H9 (cell line): ENCODE data around the gene BSN. TPM values are rescaled to one million over a fixed set of nuclear protein-coding genes. Genes with fewer than 3 reads are reported as not detected.

Experiments
- DNase-seq: peaks from one replicate; pipeline ENCODE4 v3.0.0-alpha.2; 2017
- H2AFZ ChIP-seq: one replicate; pipeline ENCODE4 v1.6.1; 2013; ENCODE audit warnings: mild to moderate bottlenecking, low read length, control low read depth, moderate library complexity
- H2AK5ac ChIP-seq: 2 replicates; pipeline ENCODE4 v1.6.1; 2013; ENCODE audit warnings: low read length, control low read depth, mixed read lengths; ENCODE audit not compliant: insufficient read length
- H2BK120ac ChIP-seq: one replicate; pipeline ENCODE4 v1.6.1; 2013; ENCODE audit warnings: low read depth, mild to moderate bottlenecking, low read length, control low read depth, inconsistent platforms; ENCODE audit not compliant: poor library complexity, severe bottlenecking
- H2BK12ac ChIP-seq: 2 replicates; pipeline ENCODE4 v1.6.1; 2013; ENCODE audit warnings: low read length, control low read depth, mixed read lengths, low read depth; ENCODE audit not compliant: insufficient read length
- H2BK15ac ChIP-seq: 2 replicates; pipeline ENCODE4 v1.6.1; 2013; ENCODE audit warnings: low read depth, low read length, control low read depth
- H2BK20ac ChIP-seq: one replicate; pipeline ENCODE4 v1.6.1; 2013; ENCODE audit warnings: low read depth, mild to moderate bottlenecking, low read length, control low read depth, inconsistent platforms; ENCODE audit not compliant: poor library complexity, severe bottlenecking
- H2BK5ac ChIP-seq: 2 replicates; pipeline ENCODE4 v1.6.1; 2013; ENCODE audit warnings: low read length, control low read depth, mixed read lengths; ENCODE audit not compliant: insufficient read length
- H3K14ac ChIP-seq: 2 replicates; pipeline ENCODE4 v1.6.1; 2013; ENCODE audit warnings: low read length, control low read depth; ENCODE audit not compliant: insufficient read depth
- H3K18ac ChIP-seq: 2 replicates; pipeline ENCODE4 v1.6.1; 2013; ENCODE audit warnings: low read depth, mild to moderate bottlenecking, mixed read lengths, low read length, control low read depth; ENCODE audit not compliant: insufficient read length
- H3K23ac ChIP-seq: 2 replicates; pipeline ENCODE4 v1.6.1; 2013; ENCODE audit warnings: low read length, control low read depth, mixed read lengths, low read depth; ENCODE audit not compliant: insufficient read length
- H3K23me2 ChIP-seq: 2 replicates; pipeline ENCODE4 v1.6.1; 2013; ENCODE audit warnings: low read depth, mild to moderate bottlenecking, mixed read lengths, low read length, control low read depth; ENCODE audit not compliant: insufficient read length, poor library complexity, severe bottlenecking
- H3K27ac ChIP-seq: 2 replicates; pipeline ENCODE4 v1.5.1; 2013; ENCODE audit warnings: low read length, control low read depth, mixed read lengths, low read depth; ENCODE audit not compliant: insufficient read length
- H3K27me3 ChIP-seq: 2 replicates; pipeline ENCODE4 v1.6.1; 2013; ENCODE audit warnings: low read length, control low read depth, inconsistent platforms; ENCODE audit not compliant: insufficient read depth
- H3K4ac ChIP-seq: 2 replicates; pipeline ENCODE4 v1.6.1; 2013; ENCODE audit warnings: low read depth, mild to moderate bottlenecking, control low read depth, inconsistent platforms, low read length, moderate library complexity
- H3K4me1 ChIP-seq: 2 replicates; pipeline ENCODE4 v1.6.1; 2013; ENCODE audit warnings: low read length, control low read depth, inconsistent platforms; ENCODE audit not compliant: insufficient read depth
- H3K4me2 ChIP-seq: 2 replicates; pipeline ENCODE4 v1.6.1; 2013; ENCODE audit warnings: low read length, control low read depth, mixed read lengths; ENCODE audit not compliant: insufficient read length, insufficient read depth
- H3K56ac ChIP-seq: 2 replicates; pipeline ENCODE4 v1.6.1; 2013; ENCODE audit warnings: low read depth, mild to moderate bottlenecking, mixed read lengths, low read length, control low read depth; ENCODE audit not compliant: insufficient read length
- H3K79me1 ChIP-seq: 2 replicates; pipeline ENCODE4 v1.6.1; 2013; ENCODE audit warnings: low read depth, mild to moderate bottlenecking, moderate library complexity, low read length, control low read depth, inconsistent platforms; ENCODE audit not compliant: insufficient read depth, poor library complexity, severe bottlenecking
- H3K79me2 ChIP-seq: 2 replicates; pipeline ENCODE4 v1.6.1; 2013; ENCODE audit warnings: low read length, control low read depth, inconsistent platforms; ENCODE audit not compliant: insufficient read depth
- H3K9ac ChIP-seq: 2 replicates; pipeline ENCODE4 v1.6.1; 2013; ENCODE audit warnings: low read length, control low read depth, mixed read lengths; ENCODE audit not compliant: insufficient read length; ENCODE audit errors: extremely low read depth
- H3K9me3 ChIP-seq: one replicate; pipeline ENCODE4 v1.6.1; 2013; ENCODE audit warnings: low read depth, low read length, inconsistent platforms; ENCODE audit not compliant: control insufficient read depth
- H3T11ph ChIP-seq: one replicate; pipeline ENCODE4 v1.6.1; 2013; ENCODE audit warnings: mild to moderate bottlenecking, low read length, control low read depth, inconsistent platforms
- H4K20me1 ChIP-seq: one replicate; pipeline ENCODE4 v1.6.1; 2013; ENCODE audit not compliant: control insufficient read depth, insufficient read length, insufficient read depth
- H4K5ac ChIP-seq: 2 replicates; pipeline ENCODE4 v1.6.1; 2013; ENCODE audit warnings: low read depth, mild to moderate bottlenecking, mixed read lengths, low read length, control low read depth; ENCODE audit not compliant: insufficient read length
- H4K8ac ChIP-seq: replicated peaks from 2 replicates; pipeline ENCODE4 v1.6.1; 2013; ENCODE audit warnings: low read length, control low read depth, mixed read lengths, low read depth; ENCODE audit not compliant: insufficient read length
- H4K91ac ChIP-seq: 2 replicates; pipeline ENCODE4 v1.6.1; 2013; ENCODE audit warnings: low read depth, mild to moderate bottlenecking, moderate library complexity, mixed read lengths, low read length, control low read depth; ENCODE audit not compliant: insufficient read length
- H3K27ac Mint-ChIP-seq, 3 experiments: 2 replicates in 2 of 3; 3 replicates in 1 of 3; pipeline ENCODE4 v1.8.0; 2020 to 2021; ENCODE audit warnings: mixed read lengths in 3 of 3, mild to moderate bottlenecking in 1 of 3, moderate library complexity in 1 of 3
- H3K27me3 Mint-ChIP-seq: 2 replicates; pipeline ENCODE4 v1.8.0; 2021; ENCODE audit warnings: low read depth, mild to moderate bottlenecking, moderate library complexity, mixed read lengths
- H3K36me3 Mint-ChIP-seq, 3 experiments: 2 replicates in 2 of 3; 3 replicates in 1 of 3; pipeline ENCODE4 v1.8.0; 2020 to 2021; ENCODE audit warnings: low read depth in 3 of 3, mixed read lengths in 3 of 3; ENCODE audit not compliant: insufficient read depth in 1 of 3
- H3K4me1 Mint-ChIP-seq, 2 experiments: 2 replicates each; pipeline ENCODE4 v1.8.0; 2020; ENCODE audit warnings: mixed read lengths in 2 of 2
- H3K4me3 Mint-ChIP-seq, 2 experiments: 2 replicates in 1 of 2; 3 replicates in 1 of 2; pipeline ENCODE4 v1.8.0; 2020 to 2021; ENCODE audit warnings: mild to moderate bottlenecking in 2 of 2, mixed read lengths in 2 of 2, moderate library complexity in 1 of 2
- H3K9me3 Mint-ChIP-seq, 2 experiments: 2 replicates in 1 of 2; 3 replicates in 1 of 2; pipeline ENCODE4 v1.8.0; 2020; ENCODE audit warnings: mild to moderate bottlenecking in 2 of 2, mixed read lengths in 2 of 2, moderate library complexity in 1 of 2
- whole genome bisulfite sequencing: extraction: QIAGEN DNeasy Blood & Tissue Kit; methylation state at CpG from one replicate; pipeline ENCODE4 v1.1.7; 2013; ENCODE audit warnings: missing lambda C conversion rate, low lambda C conversion rate, mixed read lengths; ENCODE audit not compliant: insufficient read length; ENCODE audit errors: extremely low coverage; 5-methylcytosine and 5-hydroxymethylcytosine counted together
- total RNA-seq: library from RNA; stranded (reverse); gene quantifications from 2 replicates; pipeline ENCODE4 v1.2.1, GENCODE V29; 2021
- TF ChIP-seq, protein P1 (sequence below): fragments of 200-600 bp; sonication (generic); conservative IDR thresholded peaks from 3 replicates; pipeline ENCODE4 v1.8.0; 2021; ENCODE audit warnings: antibody characterized with exemption, mild to moderate bottlenecking

BSN gene
- total RNA-seq, 1 experiment from 2014 or later, result 2.4 TPM

DNA sequence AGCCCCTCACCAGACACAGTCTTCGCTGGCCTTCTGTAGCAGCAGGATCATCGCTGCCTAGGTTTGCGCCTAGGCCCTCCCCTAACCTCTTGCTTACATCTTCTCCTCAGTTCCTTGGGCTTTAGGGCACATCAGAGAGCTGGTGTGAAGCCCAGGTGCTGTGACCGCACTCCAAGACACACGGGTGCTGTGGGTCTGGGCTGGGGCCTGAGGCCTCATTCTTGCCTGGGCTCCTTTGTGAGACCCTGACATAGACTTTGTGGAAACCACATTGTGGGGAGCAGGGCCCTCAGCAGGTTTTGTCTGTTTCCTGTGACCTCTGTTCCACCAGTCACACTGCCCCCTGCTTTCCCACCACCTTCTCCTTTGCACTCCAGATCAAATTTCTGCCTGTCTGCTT, 157.2 kb downstream of the BSN start:
- Histone ChIP-seq H3K9me3 (no peaks in the 10 kb centered on the region), H3T11ph (no peak overlapping the region), H3K14ac (no peak overlapping the region), H4K8ac (no peak overlapping the region), H3K79me2 (no peaks in the 10 kb centered on the region), H2BK20ac (no peak overlapping the region), H2BK12ac (no peak overlapping the region), H3K4ac (no peak overlapping the region), H3K23ac (no peak overlapping the region), H2BK15ac (no peak overlapping the region), H3K79me1 (no peaks in the 10 kb centered on the region), H4K20me1 (no peaks in the 10 kb centered on the region), H4K5ac (no peak overlapping the region), H2BK5ac (no peak overlapping the region), H3K27ac (no peak overlapping the region), H2BK120ac (no peak overlapping the region), H3K56ac (no peak overlapping the region), H3K27me3 (no peaks in the 10 kb centered on the region), H3K23me2 (no peaks in the 10 kb centered on the region), H3K4me2 (no peak overlapping the region), H2AFZ (no peak overlapping the region), H3K18ac (no peak overlapping the region), H4K91ac (no peak overlapping the region), H2AK5ac (no peak overlapping the region), H3K4me1 (no peaks in the 10 kb centered on the region), H3K9ac (no peak overlapping the region)
- Mint-ChIP-seq H3K27ac (peak overlapping the region in 1 of 3 experiments; percentile 35; a peak in 2 of 7 replicates), H3K4me3 (no peak overlapping the region), H3K27me3 (no peaks in the 10 kb centered on the region; the same call in 1 of the 2 replicates), H3K4me1 (no peaks in the 10 kb centered on the region), H3K36me3 (peaks cover 0 to 19% (median 14%) of the 10 kb centered on the region in 3 experiments; a peak in 4 of 7 replicates), H3K9me3 (no peaks in the 10 kb centered on the region)
- WGBS, result no CpG with 5 or more reads among the region's 5 CpGs
- no peak for DNase-seq
- TF ChIP-seq, protein P1, sequence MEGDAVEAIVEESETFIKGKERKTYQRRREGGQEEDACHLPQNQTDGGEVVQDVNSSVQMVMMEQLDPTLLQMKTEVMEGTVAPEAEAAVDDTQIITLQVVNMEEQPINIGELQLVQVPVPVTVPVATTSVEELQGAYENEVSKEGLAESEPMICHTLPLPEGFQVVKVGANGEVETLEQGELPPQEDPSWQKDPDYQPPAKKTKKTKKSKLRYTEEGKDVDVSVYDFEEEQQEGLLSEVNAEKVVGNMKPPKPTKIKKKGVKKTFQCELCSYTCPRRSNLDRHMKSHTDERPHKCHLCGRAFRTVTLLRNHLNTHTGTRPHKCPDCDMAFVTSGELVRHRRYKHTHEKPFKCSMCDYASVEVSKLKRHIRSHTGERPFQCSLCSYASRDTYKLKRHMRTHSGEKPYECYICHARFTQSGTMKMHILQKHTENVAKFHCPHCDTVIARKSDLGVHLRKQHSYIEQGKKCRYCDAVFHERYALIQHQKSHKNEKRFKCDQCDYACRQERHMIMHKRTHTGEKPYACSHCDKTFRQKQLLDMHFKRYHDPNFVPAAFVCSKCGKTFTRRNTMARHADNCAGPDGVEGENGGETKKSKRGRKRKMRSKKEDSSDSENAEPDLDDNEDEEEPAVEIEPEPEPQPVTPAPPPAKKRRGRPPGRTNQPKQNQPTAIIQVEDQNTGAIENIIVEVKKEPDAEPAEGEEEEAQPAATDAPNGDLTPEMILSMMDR, result no peak
